Measurements from ENCODE around the gene TBCCD1.

DNA sequence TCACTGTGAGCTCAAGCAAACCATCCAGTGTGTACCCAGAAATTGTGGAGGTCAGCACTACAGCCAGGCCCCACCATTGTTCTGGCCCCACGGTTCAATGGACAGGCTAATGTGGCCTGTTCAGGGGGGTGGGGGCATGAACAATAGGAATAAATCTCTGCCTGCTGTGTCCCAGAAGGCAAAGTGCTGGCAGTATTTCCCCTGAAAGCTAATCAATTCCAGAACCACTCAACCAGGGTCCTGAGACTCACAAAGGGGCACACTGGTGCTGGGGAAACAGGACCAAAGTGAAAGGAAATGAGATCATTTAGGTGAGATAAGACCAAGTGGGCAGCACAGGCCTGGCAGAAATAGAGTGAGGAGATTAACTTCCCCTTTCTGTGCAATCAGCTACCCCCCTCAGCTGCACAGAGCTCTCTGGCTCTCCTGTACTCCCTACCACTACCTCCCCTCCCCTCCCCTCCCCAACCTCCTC is 34.5 kb downstream of the TBCCD1 start:
- no peak for TF ChIP-seq POLR2A (IDR thresholded peaks at IDR 0.05)
- TF ChIP-seq, protein P1, sequence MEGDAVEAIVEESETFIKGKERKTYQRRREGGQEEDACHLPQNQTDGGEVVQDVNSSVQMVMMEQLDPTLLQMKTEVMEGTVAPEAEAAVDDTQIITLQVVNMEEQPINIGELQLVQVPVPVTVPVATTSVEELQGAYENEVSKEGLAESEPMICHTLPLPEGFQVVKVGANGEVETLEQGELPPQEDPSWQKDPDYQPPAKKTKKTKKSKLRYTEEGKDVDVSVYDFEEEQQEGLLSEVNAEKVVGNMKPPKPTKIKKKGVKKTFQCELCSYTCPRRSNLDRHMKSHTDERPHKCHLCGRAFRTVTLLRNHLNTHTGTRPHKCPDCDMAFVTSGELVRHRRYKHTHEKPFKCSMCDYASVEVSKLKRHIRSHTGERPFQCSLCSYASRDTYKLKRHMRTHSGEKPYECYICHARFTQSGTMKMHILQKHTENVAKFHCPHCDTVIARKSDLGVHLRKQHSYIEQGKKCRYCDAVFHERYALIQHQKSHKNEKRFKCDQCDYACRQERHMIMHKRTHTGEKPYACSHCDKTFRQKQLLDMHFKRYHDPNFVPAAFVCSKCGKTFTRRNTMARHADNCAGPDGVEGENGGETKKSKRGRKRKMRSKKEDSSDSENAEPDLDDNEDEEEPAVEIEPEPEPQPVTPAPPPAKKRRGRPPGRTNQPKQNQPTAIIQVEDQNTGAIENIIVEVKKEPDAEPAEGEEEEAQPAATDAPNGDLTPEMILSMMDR (IDR thresholded peaks at IDR 0.05), result no peak

All from lower leg skin (tissue), 3 donors.